ENCODE results near the gene KCTD10.
A peak's percentile ranks its signal among the peaks of the same experiment; 100 is the strongest.

KCTD10 gene

DNA sequence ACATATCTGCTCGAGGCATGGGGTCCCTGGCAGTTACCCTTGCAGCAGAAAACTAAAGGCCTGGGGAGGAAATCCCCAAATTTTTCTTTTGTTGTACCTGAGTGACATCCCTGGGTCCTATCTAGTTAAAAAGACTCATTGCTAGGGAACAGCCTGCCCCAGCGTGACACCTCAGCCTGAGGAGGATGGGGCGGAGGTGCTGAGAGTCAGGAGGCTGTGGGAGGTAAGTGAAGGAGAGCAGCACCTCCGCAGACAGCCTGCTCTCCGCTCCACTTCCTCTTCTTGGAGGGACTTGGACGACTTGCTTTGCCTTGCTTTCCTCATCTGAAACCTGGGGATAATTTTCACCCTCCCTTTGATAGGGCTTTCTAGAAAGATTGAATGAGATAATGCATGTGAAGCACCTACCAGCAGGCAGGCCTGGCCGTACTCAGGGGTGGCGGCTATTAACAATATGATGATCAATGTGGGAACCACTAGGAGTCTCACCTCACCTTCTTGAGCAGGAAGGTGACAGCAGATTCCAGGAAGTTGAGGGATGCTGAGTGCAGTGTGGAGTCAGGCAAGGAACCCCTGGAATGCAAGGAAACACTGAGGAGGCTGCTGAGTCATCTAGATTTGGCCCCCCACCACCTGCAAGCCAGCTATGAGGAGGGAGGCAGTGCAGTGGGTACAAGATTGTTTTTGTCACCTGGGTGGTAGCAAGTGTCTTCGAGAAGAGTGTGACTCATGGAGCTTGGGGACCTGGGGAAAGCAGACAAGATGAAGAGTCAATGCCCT, 23.5 kb upstream of the KCTD10 start:
- CTCF ChIA-PET = interaction anchor here (0.7 to 1.2 kb wide), 2 partner anchors 11 to 16 kb away, joined by 3 read pairs; no protein-coding TSS in a partner anchor

DNA sequence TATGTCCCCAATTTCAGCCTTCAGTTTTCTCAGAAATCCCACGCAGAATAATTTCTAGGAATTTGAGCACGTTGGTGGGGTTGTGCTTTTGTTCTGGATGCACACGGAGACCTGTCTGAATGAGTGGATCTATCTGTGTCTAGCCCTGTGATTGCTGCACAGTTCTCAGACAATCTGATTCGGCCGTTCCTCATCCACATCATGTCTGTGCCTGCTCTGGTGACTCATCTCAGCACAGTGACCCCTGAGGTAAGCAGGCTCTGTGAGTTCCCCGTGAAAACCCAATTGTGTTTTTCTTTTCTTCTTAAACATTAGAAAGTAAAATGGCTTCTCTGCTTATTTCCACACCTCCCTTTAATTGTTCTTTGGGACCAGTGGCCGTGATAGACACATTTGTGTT, 20.6 kb upstream of the KCTD10 start:
- peak overlapping the region; percentile 58 for H3K27ac ChIP-seq
- peak; percentile 86 for DNase-seq (ENCODE audit: low spot score)
- ChIA-PET POLR2A (ENCODE audit: low non-redundant PET) (no interaction called here), CTCF (no interaction called here)
- TF ChIP-seq, protein P1, sequence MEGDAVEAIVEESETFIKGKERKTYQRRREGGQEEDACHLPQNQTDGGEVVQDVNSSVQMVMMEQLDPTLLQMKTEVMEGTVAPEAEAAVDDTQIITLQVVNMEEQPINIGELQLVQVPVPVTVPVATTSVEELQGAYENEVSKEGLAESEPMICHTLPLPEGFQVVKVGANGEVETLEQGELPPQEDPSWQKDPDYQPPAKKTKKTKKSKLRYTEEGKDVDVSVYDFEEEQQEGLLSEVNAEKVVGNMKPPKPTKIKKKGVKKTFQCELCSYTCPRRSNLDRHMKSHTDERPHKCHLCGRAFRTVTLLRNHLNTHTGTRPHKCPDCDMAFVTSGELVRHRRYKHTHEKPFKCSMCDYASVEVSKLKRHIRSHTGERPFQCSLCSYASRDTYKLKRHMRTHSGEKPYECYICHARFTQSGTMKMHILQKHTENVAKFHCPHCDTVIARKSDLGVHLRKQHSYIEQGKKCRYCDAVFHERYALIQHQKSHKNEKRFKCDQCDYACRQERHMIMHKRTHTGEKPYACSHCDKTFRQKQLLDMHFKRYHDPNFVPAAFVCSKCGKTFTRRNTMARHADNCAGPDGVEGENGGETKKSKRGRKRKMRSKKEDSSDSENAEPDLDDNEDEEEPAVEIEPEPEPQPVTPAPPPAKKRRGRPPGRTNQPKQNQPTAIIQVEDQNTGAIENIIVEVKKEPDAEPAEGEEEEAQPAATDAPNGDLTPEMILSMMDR (conservative IDR thresholded peaks at IDR 0.05; ENCODE audit: low read depth) = no peak

More for the DNA sequence above, 23.5 kb upstream of the KCTD10 start:
- POLR2A ChIA-PET (ENCODE audit: low non-redundant PET) = no interaction called here
- DNase-seq (ENCODE audit: low spot score) = no peak
- TF ChIP-seq, protein P1 (conservative IDR thresholded peaks at IDR 0.05; ENCODE audit: low read depth) = no peak
- H3K27ac ChIP-seq = no peak overlapping the region

DNA sequence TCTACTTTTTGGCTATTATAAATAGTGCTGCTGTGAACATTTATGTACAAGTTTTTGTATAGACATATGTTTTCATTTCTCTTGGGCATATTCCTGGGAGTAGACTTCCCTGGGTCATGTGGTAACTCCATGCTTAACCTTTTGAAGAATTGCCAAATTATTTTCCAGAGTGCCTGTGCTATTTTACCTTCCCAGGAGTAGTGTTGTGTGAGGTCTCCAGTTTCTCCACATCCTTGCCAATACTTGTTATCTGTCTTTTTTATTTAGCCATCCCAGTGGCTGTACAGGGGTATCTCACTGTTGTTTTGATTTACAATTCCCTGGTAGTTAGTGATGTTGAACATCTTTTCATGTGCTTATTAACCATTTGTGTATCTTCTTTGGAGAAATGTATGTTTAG, 19.2 kb upstream of the KCTD10 start:
- no peak overlapping the region for H3K27ac ChIP-seq
- TF ChIP-seq, protein P1 (conservative IDR thresholded peaks at IDR 0.05; ENCODE audit: low read depth) = no peak
- no peak for DNase-seq (ENCODE audit: low spot score)
- ChIA-PET CTCF (interaction anchor here (0.9 kb wide), 1 partner anchor 98 kb away, joined by 3 read pairs; no protein-coding TSS in a partner anchor), POLR2A (ENCODE audit: low non-redundant PET) (no interaction called here)

DNA sequence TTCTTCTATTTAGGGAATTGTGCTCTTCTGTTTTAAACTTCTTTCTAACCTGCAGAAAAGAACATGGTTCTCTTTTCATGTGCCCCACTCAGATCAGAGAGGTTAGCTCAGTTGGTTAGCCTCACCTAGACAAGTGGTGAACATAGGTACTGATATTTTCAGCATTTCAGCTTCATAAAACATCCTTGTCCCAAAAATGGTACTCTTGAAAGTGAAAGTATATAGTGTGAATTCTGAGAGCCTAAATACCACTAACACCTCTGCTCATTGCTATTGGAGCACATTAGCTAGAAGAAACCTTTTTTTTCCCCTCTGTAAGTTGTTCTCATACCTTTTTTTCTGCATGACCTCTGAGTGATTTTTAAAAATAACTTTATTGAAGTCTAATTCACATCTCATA, 17.9 kb upstream of the KCTD10 start:
- ChIA-PET CTCF (interaction anchor here (0.6 kb wide), 1 partner anchor 17 kb away, joined by 4 read pairs; no protein-coding TSS in a partner anchor), POLR2A (ENCODE audit: low non-redundant PET) (no interaction called here)
- no peak for DNase-seq (ENCODE audit: low spot score)
- no peak overlapping the region for H3K27ac ChIP-seq
- TF ChIP-seq, protein P1 (conservative IDR thresholded peaks at IDR 0.05; ENCODE audit: low read depth) = no peak

DNA sequence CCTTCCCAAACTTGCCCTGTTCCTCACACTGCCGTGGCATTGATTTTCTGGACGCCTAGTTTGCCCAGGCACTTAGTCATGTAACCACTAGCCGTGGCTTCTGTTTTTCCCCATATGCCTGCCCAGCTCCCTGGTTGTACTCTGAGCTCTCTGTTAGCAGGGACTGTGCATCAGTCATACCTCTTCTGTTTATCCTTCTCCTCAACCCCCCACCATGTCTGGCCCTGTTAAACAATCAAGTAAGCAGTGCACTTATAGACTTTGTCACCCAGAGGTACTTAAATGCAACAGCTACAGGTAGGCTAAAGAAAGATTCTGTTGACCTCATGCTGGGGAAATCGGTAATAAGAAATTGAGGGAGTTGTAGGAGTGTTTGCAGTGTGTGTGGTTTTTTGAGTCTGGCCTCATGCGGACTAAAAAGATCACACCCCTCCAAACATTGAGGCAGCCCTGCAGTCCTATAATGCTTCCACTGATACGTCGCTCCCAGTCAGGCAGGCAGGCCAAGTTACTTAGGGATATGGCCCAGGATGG, 17.3 kb upstream of the KCTD10 start:
- CTCF ChIA-PET = interaction anchor here (0.6 to 0.7 kb wide), 3 partner anchors 17 to 67 kb away, joined by 3 to 4 read pairs (median 3); no protein-coding TSS in a partner anchor

DNA sequence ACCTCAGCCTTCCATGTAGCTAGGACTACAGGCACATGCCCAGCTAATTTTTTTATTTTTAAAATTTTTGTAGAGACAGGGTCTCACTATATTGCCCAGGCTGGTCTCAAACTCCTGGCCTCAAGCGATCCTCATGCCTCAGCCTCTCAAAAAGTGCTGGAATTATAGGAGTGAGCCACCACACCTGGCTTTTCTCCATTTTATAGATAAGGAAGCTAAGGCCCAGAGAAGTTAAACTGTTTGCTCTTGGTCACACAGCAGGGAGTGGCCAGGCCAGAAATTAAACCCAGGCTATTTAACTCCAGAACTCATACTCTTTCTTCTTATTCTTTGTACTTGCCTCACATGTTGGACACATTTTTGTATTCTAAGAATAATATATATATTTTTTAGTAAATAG, 16.8 kb upstream of the KCTD10 start:
- DNase-seq (ENCODE audit: low spot score) = no peak
- CTCF ChIA-PET = interaction anchor here (0.6 to 0.7 kb wide), 2 partner anchors 54 to 66 kb away, joined by 3 read pairs; no protein-coding TSS in a partner anchor
- POLR2A ChIA-PET (ENCODE audit: low non-redundant PET) = no interaction called here
- H3K27ac ChIP-seq = no peak overlapping the region
- TF ChIP-seq, protein P1 (conservative IDR thresholded peaks at IDR 0.05; ENCODE audit: low read depth) = no peak

More for the DNA sequence above, 17.3 kb upstream of the KCTD10 start:
- DNase-seq (ENCODE audit: low spot score) = no peak
- TF ChIP-seq, protein P1 (conservative IDR thresholded peaks at IDR 0.05; ENCODE audit: low read depth) = no peak
- POLR2A ChIA-PET (ENCODE audit: low non-redundant PET) = no interaction called here
- H3K27ac ChIP-seq = no peak overlapping the region
